GM23338 (cell line): ENCODE measurements around the gene RIC3. TPM values are rescaled to one million over a fixed set of nuclear protein-coding genes. Genes with fewer than 3 reads are reported as not detected.

ENCODE experiments used
- ATAC-seq: fragments of 200-7000 bp; cut with Tn5 transposase; 3 replicates; pipeline ENCODE4 v1.9.1; 2020
- DNase-seq: peaks from one replicate; pipeline ENCODE4 v3.0.0-alpha.2; 2015; ENCODE audit warnings: low spot score
- H2AFZ ChIP-seq: fragments of 200-600 bp; sonication (generic); 2 replicates; pipeline ENCODE4 v1.8.0; 2016; ENCODE audit warnings: antibody characterized with exemption, mild to moderate bottlenecking, moderate library complexity
- H3F3A ChIP-seq: fragments of 200-600 bp; sonication (generic); replicated peaks from 2 replicates; pipeline ENCODE4 v1.8.0; 2017; ENCODE audit warnings: antibody characterized with exemption, mixed run types, low read depth
- H3K27ac ChIP-seq: fragments of 200-600 bp; sonication (generic); 2 replicates; pipeline ENCODE4 v1.6.1; 2016; ENCODE audit warnings: low read depth
- H3K27me3 ChIP-seq: fragments of 200-600 bp; sonication (generic); 2 replicates; pipeline ENCODE4 v1.8.0; 2016; ENCODE audit warnings: mild to moderate bottlenecking, mixed run types, moderate library complexity; ENCODE audit not compliant: insufficient read depth
- H3K36me3 ChIP-seq: fragments of 200-600 bp; sonication (generic); 2 replicates; pipeline ENCODE4 v1.8.0; 2016; ENCODE audit warnings: mild to moderate bottlenecking; ENCODE audit not compliant: insufficient read depth
- H3K4me1 ChIP-seq: fragments of 200-600 bp; sonication (generic); 2 replicates; pipeline ENCODE4 v1.8.0; 2016; ENCODE audit warnings: mild to moderate bottlenecking, moderate library complexity; ENCODE audit not compliant: insufficient read depth
- H3K4me2 ChIP-seq: fragments of 200-600 bp; sonication (generic); 2 replicates; pipeline ENCODE4 v1.7.1; 2017; ENCODE audit warnings: mixed run types
- H3K4me3 ChIP-seq: fragments of 200-600 bp; sonication (generic); 2 replicates; pipeline ENCODE4 v1.6.1; 2016; ENCODE audit warnings: mixed run types
- H3K79me2 ChIP-seq: fragments of 200-600 bp; sonication (generic); replicated peaks from 2 replicates; pipeline ENCODE4 v1.8.0; 2017; ENCODE audit warnings: mild to moderate bottlenecking; ENCODE audit not compliant: insufficient read depth
- H3K9me2 ChIP-seq: fragments of 200-600 bp; sonication (generic); 2 replicates; pipeline ENCODE4 v1.8.0; 2017; ENCODE audit not compliant: insufficient read depth
- H4K20me1 ChIP-seq: fragments of 200-600 bp; sonication (generic); replicated peaks from 2 replicates; pipeline ENCODE4 v1.8.0; 2017; ENCODE audit warnings: mild to moderate bottlenecking; ENCODE audit not compliant: insufficient read depth
- H3K27ac Mint-ChIP-seq: 2 replicates; pipeline ENCODE4 v1.8.0; 2020; ENCODE audit warnings: inconsistent platforms, mild to moderate bottlenecking, moderate library complexity, mixed read lengths
- H3K27me3 Mint-ChIP-seq: 3 replicates; pipeline ENCODE4 v1.8.0; 2022; ENCODE audit warnings: low read depth, mild to moderate bottlenecking, moderate library complexity, mixed read lengths, inconsistent platforms; ENCODE audit not compliant: insufficient read depth, poor library complexity
- H3K36me3 Mint-ChIP-seq: 3 replicates; pipeline ENCODE4 v1.8.0; 2021; ENCODE audit warnings: low read depth, mild to moderate bottlenecking, inconsistent platforms, moderate library complexity, mixed read lengths
- H3K4me1 Mint-ChIP-seq: 3 replicates; pipeline ENCODE4 v1.8.0; 2020; ENCODE audit warnings: mild to moderate bottlenecking, inconsistent platforms, mixed read lengths
- H3K4me3 Mint-ChIP-seq: 3 replicates; pipeline ENCODE4 v1.8.0; 2021; ENCODE audit warnings: moderate library complexity, mild to moderate bottlenecking, inconsistent platforms, mixed read lengths
- H3K9me3 Mint-ChIP-seq: 3 replicates; pipeline ENCODE4 v1.8.0; 2020; ENCODE audit warnings: moderate library complexity, mild to moderate bottlenecking, inconsistent platforms, mixed read lengths
- CREB1 ChIP-seq: fragments of 250-450 bp; sonication (Bioruptor Pico); IDR thresholded peaks from 2 replicates; pipeline ENCODE4 v1.5.0; 2020; ENCODE audit warnings: low read depth, mild to moderate bottlenecking, moderate library complexity
- EZH2 ChIP-seq: fragments of 200-600 bp; sonication (generic); IDR thresholded peaks from one replicate; pipeline ENCODE4 v1.8.0; 2017; ENCODE audit warnings: antibody characterized with exemption, mild to moderate bottlenecking, low read depth; ENCODE audit not compliant: unreplicated experiment
- POLR2AphosphoS5 ChIP-seq: IDR thresholded peaks from 2 replicates; pipeline ENCODE4 v1.6.1; 2016; ENCODE audit warnings: antibody characterized with exemption, low read depth
- ZNF114 ChIP-seq: fragments of 250-450 bp; sonication (Bioruptor Pico); IDR thresholded peaks from 2 replicates; pipeline ENCODE4 v1.5.0; 2020; ENCODE audit warnings: mild to moderate bottlenecking, moderate library complexity
- polyA plus RNA-seq: library from polyadenylated mRNA; unstranded; fragments of >200 nt; fragmentation: Nextera tagmentation; extraction: Ambion mirVana; gene quantifications from 2 replicates; pipeline ENCODE4 v1.2.1, GENCODE V29; 2016
- total RNA-seq: library from RNA; depleted of rRNA; stranded (reverse); fragments of >200 nt; shearing (Covaris generic); gene quantifications from 2 replicates; pipeline ENCODE4 v1.2.3, GENCODE V29; 2014
- TF ChIP-seq, protein P1 (sequence below): fragments of 250-450 bp; sonication (Bioruptor Pico); IDR thresholded peaks from 2 replicates; pipeline ENCODE4 v1.5.0; 2020; ENCODE audit warnings: mild to moderate bottlenecking, moderate library complexity
- TF ChIP-seq, protein P2 (sequence below), 2 experiments: fragments of 200-600 bp in 1 of 2; sonication (generic) in 1 of 2; conservative IDR thresholded peaks; 2 replicates each; pipeline versions ENCODE4 v1.5.1 to v1.6.1; 2016 to 2017; ENCODE audit warnings: antibody characterized with exemption in 2 of 2, low read depth in 2 of 2, mild to moderate bottlenecking in 2 of 2, moderate library complexity in 1 of 2

Gene RIC3
- total and polyA plus RNA-seq, 2 experiments from 2014 or later = 17.8 to 21.3 TPM

DNA sequence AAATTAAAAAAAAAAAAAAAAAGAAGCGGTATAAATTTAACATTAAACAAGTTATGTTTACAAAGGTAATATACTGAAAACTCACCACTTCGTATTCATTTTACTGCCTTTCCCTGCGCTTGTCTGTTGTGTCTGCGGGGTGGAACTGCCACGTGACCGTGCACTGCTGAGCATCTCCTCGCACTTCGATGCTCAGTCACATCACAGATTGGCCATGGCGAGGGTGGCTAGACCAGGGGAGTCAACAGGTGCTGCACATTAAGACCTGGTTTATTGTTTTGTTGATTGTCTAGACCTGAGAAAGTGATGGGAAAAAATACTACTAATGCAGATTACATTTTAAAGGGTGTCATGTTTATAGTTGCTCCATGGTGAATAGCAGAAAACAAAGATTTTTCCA, 110.6 kb downstream of the RIC3 start (continued):
- TF ChIP-seq, protein P1, sequence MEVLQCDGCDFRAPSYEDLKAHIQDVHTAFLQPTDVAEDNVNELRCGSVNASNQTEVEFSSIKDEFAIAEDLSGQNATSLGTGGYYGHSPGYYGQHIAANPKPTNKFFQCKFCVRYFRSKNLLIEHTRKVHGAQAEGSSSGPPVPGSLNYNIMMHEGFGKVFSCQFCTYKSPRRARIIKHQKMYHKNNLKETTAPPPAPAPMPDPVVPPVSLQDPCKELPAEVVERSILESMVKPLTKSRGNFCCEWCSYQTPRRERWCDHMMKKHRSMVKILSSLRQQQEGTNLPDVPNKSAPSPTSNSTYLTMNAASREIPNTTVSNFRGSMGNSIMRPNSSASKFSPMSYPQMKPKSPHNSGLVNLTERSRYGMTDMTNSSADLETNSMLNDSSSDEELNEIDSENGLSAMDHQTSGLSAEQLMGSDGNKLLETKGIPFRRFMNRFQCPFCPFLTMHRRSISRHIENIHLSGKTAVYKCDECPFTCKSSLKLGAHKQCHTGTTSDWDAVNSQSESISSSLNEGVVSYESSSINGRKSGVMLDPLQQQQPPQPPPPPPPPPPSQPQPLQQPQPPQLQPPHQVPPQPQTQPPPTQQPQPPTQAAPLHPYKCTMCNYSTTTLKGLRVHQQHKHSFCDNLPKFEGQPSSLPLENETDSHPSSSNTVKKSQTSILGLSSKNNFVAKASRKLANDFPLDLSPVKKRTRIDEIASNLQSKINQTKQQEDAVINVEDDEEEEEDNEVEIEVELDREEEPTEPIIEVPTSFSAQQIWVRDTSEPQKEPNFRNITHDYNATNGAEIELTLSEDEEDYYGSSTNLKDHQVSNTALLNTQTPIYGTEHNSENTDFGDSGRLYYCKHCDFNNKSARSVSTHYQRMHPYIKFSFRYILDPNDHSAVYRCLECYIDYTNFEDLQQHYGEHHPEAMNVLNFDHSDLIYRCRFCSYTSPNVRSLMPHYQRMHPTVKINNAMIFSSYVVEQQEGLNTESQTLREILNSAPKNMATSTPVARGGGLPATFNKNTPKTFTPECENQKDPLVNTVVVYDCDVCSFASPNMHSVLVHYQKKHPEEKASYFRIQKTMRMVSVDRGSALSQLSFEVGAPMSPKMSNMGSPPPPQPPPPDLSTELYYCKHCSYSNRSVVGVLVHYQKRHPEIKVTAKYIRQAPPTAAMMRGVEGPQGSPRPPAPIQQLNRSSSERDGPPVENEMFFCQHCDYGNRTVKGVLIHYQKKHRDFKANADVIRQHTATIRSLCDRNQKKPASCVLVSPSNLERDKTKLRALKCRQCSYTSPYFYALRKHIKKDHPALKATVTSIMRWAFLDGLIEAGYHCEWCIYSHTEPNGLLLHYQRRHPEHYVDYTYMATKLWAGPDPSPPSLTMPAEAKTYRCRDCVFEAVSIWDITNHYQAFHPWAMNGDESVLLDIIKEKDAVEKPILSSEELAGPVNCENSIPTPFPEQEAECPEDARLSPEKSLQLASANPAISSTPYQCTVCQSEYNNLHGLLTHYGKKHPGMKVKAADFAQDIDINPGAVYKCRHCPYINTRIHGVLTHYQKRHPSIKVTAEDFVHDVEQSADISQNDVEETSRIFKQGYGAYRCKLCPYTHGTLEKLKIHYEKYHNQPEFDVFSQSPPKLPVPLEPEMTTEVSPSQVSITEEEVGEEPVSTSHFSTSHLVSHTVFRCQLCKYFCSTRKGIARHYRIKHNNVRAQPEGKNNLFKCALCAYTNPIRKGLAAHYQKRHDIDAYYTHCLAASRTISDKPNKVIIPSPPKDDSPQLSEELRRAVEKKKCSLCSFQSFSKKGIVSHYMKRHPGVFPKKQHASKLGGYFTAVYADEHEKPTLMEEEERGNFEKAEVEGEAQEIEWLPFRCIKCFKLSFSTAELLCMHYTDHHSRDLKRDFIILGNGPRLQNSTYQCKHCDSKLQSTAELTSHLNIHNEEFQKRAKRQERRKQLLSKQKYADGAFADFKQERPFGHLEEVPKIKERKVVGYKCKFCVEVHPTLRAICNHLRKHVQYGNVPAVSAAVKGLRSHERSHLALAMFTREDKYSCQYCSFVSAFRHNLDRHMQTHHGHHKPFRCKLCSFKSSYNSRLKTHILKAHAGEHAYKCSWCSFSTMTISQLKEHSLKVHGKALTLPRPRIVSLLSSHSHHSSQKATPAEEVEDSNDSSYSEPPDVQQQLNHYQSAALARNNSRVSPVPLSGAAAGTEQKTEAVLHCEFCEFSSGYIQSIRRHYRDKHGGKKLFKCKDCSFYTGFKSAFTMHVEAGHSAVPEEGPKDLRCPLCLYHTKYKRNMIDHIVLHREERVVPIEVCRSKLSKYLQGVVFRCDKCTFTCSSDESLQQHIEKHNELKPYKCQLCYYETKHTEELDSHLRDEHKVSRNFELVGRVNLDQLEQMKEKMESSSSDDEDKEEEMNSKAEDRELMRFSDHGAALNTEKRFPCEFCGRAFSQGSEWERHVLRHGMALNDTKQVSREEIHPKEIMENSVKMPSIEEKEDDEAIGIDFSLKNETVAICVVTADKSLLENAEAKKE (CRISPR knock-in tag) = no peak

DNA sequence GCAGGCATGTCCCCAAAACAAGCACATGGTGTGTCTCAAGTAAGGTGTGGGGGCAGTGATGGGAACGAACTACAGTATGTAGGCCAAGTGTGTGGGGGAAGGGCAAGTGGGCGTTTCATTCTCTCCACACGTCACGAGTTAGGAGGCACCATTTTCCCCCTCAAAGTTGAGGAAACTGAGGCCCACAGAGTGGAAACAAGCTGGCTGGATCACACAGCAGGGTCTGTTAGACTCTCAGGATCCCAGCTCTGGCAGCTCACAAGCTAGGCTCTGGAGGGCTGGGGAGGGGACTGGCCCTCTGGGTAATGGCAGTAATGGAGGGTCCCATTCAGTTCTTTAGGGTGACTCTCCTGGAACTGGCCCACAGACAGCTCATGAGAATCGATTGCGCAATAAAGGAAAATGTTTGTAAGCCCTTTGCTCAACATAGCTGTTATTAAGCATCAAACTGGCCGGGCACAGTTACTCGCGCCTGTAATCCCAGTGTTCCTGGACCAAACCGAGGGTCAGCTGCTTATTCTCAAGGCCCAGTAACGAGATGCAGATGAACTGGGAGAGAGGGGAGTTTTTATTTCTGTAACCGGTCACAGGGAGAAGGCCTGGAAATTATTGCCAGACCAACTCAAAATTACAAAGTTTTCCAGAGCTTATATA, 111.9 kb downstream of the RIC3 start:
- no peaks in the 10 kb centered on the region for H3K36me3 Mint-ChIP-seq
- no peak for ATAC-seq
- no peak overlapping the region; the same call in 1 of the 2 replicates for H3K27ac Mint-ChIP-seq
- H3K4me3 Mint-ChIP-seq = no peak overlapping the region
- H3K4me1 Mint-ChIP-seq = peaks cover 15% of the 10 kb centered on the region
- H3F3A ChIP-seq = no peaks in the 10 kb centered on the region
- no peak overlapping the region for H3K4me2 ChIP-seq
- H3K9me3 Mint-ChIP-seq = no peaks in the 10 kb centered on the region
- no peaks in the 10 kb centered on the region; the same call in 1 of the 2 replicates for H3K4me1 ChIP-seq
- peaks cover 9% of the 10 kb centered on the region for H3K27me3 Mint-ChIP-seq
- H3K27ac ChIP-seq = no peak overlapping the region
- no peaks in the 10 kb centered on the region for H3K79me2 ChIP-seq
- no peaks in the 10 kb centered on the region for H3K9me2 ChIP-seq
- H3K4me3 ChIP-seq = no peak overlapping the region
- no peaks in the 10 kb centered on the region for H3K36me3 ChIP-seq
- H2AFZ ChIP-seq = peak overlapping the region; percentile 52; the same call in 1 of the 2 replicates
- no peaks in the 10 kb centered on the region for H3K27me3 ChIP-seq
- H4K20me1 ChIP-seq = no peaks in the 10 kb centered on the region
- DNase-seq = no peak
- TF ChIP-seq, protein P2, sequence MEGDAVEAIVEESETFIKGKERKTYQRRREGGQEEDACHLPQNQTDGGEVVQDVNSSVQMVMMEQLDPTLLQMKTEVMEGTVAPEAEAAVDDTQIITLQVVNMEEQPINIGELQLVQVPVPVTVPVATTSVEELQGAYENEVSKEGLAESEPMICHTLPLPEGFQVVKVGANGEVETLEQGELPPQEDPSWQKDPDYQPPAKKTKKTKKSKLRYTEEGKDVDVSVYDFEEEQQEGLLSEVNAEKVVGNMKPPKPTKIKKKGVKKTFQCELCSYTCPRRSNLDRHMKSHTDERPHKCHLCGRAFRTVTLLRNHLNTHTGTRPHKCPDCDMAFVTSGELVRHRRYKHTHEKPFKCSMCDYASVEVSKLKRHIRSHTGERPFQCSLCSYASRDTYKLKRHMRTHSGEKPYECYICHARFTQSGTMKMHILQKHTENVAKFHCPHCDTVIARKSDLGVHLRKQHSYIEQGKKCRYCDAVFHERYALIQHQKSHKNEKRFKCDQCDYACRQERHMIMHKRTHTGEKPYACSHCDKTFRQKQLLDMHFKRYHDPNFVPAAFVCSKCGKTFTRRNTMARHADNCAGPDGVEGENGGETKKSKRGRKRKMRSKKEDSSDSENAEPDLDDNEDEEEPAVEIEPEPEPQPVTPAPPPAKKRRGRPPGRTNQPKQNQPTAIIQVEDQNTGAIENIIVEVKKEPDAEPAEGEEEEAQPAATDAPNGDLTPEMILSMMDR (conservative IDR thresholded peaks at IDR 0.05; ENCODE audit: low read depth in 2 of 2) = no peak
- no peak for TF ChIP-seq EZH2
- no peak for TF ChIP-seq ZNF114
- TF ChIP-seq, protein P1 (CRISPR knock-in tag) = no peak
- TF ChIP-seq POLR2AphosphoS5 = no peak
- no peak for TF ChIP-seq CREB1
